IPS DF 6.9 (cell line): Measurements from ENCODE around the gene PRKAR1B.

Experiments used
- DNase-seq: peaks from one replicate; pipeline ENCODE4 v3.0.0-alpha.2; 2013; ENCODE audit warnings: low read depth, low spot score
- H3K27ac ChIP-seq: one replicate; pipeline ENCODE4 v1.5.1; 2013; ENCODE audit warnings: low read length, control low read depth
- H3K27me3 ChIP-seq: 2 replicates; pipeline ENCODE4 v1.6.1; 2013; ENCODE audit warnings: mild to moderate bottlenecking, low read length; ENCODE audit not compliant: control insufficient read depth, insufficient read depth
- H3K36me3 ChIP-seq: 2 replicates; pipeline ENCODE4 v1.6.1; 2013; ENCODE audit warnings: low read length; ENCODE audit not compliant: control insufficient read depth, insufficient read depth
- H3K4me1 ChIP-seq: 2 replicates; pipeline ENCODE4 v1.6.1; 2013; ENCODE audit warnings: low read length; ENCODE audit not compliant: control insufficient read depth, insufficient read depth
- H3K4me3 ChIP-seq: 2 replicates; pipeline ENCODE4 v1.5.1; 2013; ENCODE audit warnings: mild to moderate bottlenecking, low read length
- H3K9me3 ChIP-seq: 2 replicates; pipeline ENCODE4 v1.6.1; 2013; ENCODE audit warnings: low read length, inconsistent platforms; ENCODE audit not compliant: control insufficient read depth, insufficient read depth
- WGBS: extraction: QIAGEN DNeasy Blood & Tissue Kit; methylation state at CpG from one replicate; pipeline ENCODE4 v1.1.7; 2013; ENCODE audit warnings: mixed read lengths, missing lambda C conversion rate; ENCODE audit not compliant: insufficient read length, insufficient coverage; 5-methylcytosine and 5-hydroxymethylcytosine counted together

PRKAR1B gene

DNA sequence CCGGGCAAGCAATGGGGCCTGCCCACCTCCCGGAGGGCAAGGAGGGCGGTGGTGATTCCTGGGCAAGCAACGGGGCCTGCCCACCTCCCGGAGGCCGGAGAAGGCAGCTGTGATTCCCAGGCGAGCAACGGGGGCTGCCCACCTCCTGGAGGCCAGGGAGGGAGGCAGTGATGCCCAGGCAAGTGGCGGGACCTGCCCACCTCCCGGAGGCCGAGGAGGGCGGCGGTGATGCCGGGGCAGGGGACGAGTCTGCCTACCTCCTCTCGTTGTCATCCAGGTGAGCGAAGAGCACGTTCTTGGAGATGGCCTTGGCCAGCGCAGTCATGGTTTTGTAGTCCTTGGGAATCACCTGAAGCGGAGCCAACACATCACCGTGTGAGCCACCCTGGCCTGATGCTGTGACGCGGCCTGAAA, 50.1 kb downstream of the PRKAR1B start:
- Histone ChIP-seq H3K4me3 (no peak overlapping the region), H3K36me3 (peaks cover 12% of the 10 kb centered on the region), H3K9me3 (no peaks in the 10 kb centered on the region), H3K27ac (no peak overlapping the region), H3K4me1 (no peaks in the 10 kb centered on the region; the same call in 1 of the 2 replicates), H3K27me3 (no peaks in the 10 kb centered on the region)
- no CpG with 5 or more reads among the region's 23 CpGs for WGBS
- no peak for DNase-seq

DNA sequence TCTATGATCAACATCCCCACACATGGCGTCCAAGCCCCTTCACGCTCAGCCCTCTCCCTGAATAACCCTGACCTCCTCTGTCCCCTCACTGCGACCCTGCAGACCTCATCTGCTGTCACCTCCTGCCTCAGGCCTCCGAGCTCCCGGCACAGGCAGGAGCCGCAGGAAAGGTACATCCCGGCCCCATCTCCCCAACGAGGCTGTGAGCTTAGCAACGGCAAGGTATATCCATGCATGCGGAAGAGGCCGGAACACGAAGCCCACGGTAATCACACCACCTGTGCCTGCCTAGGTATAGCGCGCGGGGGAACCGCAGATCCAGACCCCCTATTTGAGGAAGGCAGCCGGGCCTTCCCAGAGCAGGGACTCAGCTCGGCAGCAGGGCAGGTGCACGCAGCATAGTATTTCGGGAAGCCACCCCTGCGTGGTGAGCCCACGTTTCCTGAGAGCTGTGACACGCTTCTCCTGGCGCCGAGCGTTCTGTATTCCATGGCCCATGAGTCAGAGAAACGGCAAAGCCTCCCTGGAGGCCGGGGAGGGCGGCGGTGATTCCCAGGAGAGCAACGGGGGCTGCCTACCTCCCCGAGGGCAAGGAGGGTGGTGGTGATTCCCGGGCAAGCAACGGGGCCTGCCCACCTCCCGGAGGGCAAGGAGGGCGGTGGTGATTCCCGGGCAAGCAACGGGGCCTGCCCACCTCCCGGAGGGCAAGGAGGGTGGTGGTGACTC, 50.7 kb downstream of the PRKAR1B start:
- Histone ChIP-seq H3K9me3 (no peaks in the 10 kb centered on the region), H3K27me3 (no peaks in the 10 kb centered on the region), H3K27ac (no peak overlapping the region), H3K4me1 (no peaks in the 10 kb centered on the region; the same call in 1 of the 2 replicates), H3K36me3 (peaks cover 12% of the 10 kb centered on the region), H3K4me3 (no peak overlapping the region)
- DNase-seq = no peak
- WGBS = no CpG with 5 or more reads among the region's 40 CpGs

DNA sequence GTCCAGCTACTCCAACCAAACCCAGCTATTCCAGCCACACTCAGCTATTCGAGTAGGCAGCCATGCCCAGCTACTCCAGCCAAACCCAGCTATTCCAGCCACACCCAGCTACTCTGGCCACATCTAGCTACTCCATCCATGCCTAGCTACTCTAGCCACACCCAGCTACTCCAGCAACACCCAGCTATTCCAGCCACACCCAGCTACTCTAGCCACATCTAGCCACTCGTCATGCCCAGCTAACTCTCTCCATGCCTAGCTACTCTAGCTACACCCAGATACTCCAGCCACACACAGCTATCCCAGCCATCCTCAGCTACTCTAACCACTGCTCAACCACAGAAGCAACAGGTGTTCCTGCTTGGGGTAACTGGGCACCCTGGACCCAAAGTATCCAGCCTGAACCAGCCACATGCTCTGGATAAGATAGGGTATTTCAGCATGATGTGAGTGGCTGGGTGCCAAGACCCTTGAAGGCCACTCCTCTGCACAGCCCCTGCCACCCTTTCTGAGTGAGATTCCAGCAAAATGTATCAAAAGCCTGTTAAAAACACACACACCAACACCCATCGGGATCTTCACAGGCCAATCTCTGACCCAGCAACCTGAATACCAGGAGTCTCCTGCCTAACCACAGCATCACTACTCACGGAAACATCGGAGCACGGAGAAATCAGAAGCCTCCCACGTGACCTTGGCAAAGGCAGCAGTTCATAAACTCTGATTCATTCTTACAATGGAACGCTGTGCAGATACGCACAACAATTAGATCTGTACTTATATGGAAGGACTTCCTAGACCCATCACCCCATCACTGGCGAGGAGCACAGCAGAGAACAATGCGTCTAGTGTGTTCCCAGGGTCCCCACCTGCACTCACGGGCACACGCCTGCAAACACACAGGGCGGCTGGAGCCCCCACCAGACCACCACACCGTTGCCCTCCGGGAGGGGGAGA, 52.3 kb downstream of the PRKAR1B start:
- no peak overlapping the region for H3K4me3 ChIP-seq
- H3K36me3 ChIP-seq = peaks cover 7% of the 10 kb centered on the region
- DNase-seq = no peak
- WGBS = no CpG with 5 or more reads among the region's 16 CpGs
- no peaks in the 10 kb centered on the region for H3K27me3 ChIP-seq
- H3K27ac ChIP-seq = no peak overlapping the region
- H3K4me1 ChIP-seq = no peaks in the 10 kb centered on the region; the same call in 1 of the 2 replicates
- H3K9me3 ChIP-seq = no peaks in the 10 kb centered on the region

DNA sequence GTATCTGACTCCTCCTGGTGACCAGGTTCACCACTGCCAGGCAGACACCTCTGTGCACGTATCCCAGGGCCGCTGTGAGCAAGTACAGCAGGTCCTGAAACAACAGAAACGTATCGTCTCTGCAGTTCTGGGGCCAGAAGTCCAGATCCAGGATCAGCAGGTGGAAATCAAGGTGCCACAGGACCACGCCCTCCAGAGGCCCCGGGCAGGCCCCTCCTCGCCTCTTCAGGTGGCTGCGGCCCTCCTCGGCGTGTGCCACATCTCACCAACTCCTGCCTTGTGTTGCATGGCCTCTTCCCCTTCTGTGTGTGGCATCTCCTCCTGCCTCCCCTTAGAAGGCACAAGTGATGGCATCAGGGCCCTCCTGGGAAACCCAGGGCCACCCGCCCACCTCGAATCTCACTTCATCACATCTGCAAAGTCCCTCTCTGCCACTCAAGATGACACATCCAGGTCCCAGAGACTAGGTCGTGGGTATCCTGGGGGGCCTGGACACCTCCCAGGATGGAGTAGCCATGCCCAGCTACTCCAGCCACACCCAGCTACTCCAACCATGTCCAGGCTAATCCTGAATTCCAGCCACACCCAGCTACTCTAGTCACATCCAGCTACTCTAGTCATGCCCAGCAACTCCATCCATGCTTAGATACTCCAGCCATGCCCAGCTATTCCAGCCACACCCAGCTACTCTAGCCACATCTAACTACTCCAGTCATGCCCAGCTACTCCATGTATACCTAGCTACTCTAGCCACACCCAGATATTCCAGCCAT, 53.2 kb downstream of the PRKAR1B start:
- no peak overlapping the region for H3K4me3 ChIP-seq
- peaks cover 7% of the 10 kb centered on the region for H3K36me3 ChIP-seq
- no peaks in the 10 kb centered on the region for H3K9me3 ChIP-seq
- H3K27ac ChIP-seq = no peak overlapping the region
- DNase-seq = no peak
- no peaks in the 10 kb centered on the region; the same call in 1 of the 2 replicates for H3K4me1 ChIP-seq
- WGBS = no CpG with 5 or more reads among the region's 13 CpGs
- no peaks in the 10 kb centered on the region for H3K27me3 ChIP-seq

DNA sequence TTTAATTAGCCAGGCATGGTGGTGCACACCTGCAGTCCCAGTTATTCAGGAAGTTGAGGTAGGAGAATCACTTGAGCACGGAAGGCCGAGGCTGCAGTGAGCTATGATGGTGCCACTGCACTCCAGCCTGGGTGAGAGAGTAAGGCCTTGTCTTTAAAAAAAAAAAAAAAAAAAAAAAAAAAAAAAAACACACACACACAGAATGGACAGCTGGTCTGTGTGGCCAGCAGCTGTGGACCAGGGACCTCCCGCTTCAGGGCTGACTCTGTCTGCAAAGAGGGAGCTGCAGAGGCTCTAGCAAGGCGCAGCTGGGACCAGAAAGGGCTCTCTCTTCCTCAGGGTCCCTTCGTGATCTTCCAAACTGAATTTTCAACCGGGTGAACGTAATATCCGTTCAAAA, 54.2 kb downstream of the PRKAR1B start:
- no CpG with 5 or more reads among the region's 8 CpGs for WGBS
- Histone ChIP-seq H3K27ac (no peak overlapping the region), H3K9me3 (no peaks in the 10 kb centered on the region), H3K27me3 (no peaks in the 10 kb centered on the region), H3K4me3 (no peak overlapping the region), H3K4me1 (no peaks in the 10 kb centered on the region; the same call in 1 of the 2 replicates), H3K36me3 (peaks cover 7% of the 10 kb centered on the region)
- no peak for DNase-seq

DNA sequence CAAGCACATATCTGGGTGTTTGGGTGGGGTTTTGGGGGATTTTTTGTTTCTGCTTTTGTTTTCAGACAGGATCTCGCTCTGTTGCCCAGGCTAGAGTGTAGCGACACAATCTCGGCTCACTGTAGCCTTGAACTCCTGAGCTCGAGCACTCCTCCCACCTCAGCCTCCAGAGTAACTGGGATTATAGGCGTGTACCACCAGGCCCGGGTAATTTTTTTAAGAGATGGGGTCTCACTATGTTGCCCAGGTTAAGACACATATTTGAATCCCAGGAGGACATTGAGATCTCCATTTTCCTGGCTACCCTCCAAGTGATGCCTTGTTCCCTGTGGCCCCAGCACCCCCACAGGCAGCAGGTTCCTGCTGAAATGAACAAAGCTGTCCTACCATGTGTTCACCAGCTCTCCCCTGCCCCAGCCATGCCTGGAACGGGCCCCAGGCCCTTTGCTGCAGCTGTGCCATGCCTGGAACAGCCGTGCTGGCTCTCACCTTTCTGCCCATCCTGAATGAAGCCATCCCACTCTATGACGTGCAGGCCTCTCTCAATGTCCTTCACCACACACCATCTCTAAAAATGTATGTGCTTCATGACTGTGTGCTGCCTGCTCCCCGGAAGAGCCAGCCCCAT, 55.6 kb downstream of the PRKAR1B start:
- WGBS = no CpG with 5 or more reads among the region's 10 CpGs
- Histone ChIP-seq H3K27me3 (no peaks in the 10 kb centered on the region), H3K36me3 (peaks cover 4% of the 10 kb centered on the region), H3K27ac (no peak overlapping the region), H3K9me3 (no peaks in the 10 kb centered on the region), H3K4me1 (no peaks in the 10 kb centered on the region), H3K4me3 (no peak overlapping the region)
- no peak for DNase-seq

DNA sequence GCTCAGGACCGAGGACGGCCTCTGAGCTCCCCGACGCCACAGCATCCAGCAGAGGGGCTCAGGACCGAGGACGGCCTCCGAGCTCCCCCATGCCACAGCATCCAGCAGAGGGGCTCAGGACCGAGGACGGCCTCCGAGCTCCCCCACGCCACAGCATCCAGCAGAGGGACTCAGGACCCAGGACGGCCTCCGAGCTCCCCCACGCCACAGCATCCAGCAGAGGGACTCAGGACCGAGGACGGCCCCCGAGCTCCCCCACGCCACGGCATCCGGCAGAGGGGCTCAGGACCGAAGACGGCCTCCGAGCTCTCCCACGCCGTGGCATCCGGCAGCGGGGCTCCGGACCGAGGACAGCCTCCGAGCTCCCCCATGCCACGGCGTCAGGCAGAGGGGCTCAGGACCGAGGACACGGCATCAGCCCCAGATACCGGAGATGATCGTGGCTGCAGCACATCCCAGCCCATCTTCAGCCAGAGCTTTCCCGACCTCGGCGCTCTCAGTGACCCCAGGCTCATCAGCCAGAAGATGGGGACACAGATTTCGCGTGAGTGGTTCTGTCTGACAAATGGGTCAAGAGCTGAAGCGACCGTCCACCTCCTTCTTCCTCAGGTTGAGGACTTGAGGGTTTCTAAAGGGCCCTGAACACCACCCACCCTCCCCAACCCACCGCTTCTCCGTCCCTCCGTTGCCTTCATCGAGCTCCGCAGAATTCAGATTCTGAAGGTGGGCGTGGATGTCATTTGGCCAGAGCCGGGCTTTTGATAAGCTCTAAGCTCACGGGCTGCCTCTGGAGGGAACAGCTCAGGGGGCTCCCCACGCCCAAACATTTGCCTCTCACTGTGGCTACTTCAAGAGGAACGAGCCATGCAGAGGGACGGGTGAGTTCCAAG, 56.3 kb downstream of the PRKAR1B start:
- WGBS = no CpG with 5 or more reads among the region's 54 CpGs
- H3K36me3 ChIP-seq = no peaks in the 10 kb centered on the region; the same call in 1 of the 2 replicates

DNA sequence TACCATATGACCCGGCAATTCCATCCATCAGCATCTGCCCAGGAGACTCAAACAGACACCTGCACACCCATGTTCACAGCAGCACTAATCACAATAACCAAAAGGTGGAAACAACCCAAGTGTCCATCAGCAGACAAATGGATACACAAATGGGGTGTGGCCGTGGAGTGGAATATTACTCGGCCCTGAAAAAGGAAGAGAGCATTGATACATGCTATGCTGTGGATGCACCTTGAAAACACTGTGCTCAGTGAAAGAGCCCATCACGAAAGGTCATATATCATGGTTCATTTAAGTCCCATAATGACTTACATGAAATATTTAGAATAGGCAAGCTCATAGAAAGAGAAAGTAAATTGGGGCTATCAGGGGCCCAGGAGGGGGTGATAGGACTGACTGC, 58.1 kb downstream of the PRKAR1B start:
- no peaks in the 10 kb centered on the region for H3K9me3 ChIP-seq
- H3K27ac ChIP-seq = no peak overlapping the region
- no CpG with 5 or more reads among the region's 4 CpGs for WGBS
- no peak for DNase-seq
- no peak overlapping the region for H3K4me3 ChIP-seq
- peaks cover 2% of the 10 kb centered on the region; the same call in 1 of the 2 replicates for H3K4me1 ChIP-seq
- no peaks in the 10 kb centered on the region for H3K27me3 ChIP-seq
- no peaks in the 10 kb centered on the region for H3K36me3 ChIP-seq

More for the DNA sequence above, 56.3 kb downstream of the PRKAR1B start:
- no peaks in the 10 kb centered on the region for H3K27me3 ChIP-seq
- DNase-seq = no peak
- no peak overlapping the region for H3K27ac ChIP-seq
- no peaks in the 10 kb centered on the region for H3K9me3 ChIP-seq
- H3K4me1 ChIP-seq = no peaks in the 10 kb centered on the region
- H3K4me3 ChIP-seq = no peak overlapping the region

DNA sequence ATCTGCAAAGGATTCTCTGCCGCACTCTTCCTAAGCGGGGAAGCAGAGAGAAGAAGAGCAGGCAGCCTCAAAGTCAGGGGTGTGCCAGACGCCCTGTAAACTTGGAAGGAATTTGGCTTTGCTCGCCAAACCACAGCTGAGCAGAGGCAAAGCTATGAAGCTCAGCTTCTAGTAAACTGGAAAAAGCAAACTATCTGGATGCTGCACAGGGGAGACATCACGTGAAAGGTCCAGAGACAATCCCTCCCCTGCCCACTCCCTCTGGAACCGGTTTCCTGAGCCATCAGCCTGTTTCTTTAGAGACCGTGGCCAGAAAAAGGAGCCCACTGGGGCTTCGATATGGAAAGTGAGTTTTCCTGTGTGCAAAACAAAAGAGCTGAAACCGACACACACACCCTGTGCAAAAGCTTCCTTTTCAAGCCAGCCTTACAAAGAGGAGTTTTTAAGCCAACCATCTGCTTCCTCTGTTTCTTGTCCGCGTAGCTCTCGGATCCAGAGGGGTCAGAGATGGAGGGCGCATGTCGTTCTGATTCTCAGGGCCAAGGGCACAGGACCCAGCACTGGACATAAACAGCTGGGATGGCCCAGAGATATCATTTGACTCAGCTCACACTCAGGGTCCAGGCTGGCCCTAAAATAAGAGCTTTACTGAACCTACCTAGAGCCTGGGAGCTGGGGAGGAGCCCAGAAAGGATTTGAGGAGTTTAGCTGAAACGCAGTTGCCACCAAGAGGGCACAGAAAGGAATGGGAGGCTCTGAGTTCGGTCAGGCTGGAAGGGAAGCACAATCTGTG, 58.7 kb downstream of the PRKAR1B start:
- no peaks in the 10 kb centered on the region for H3K9me3 ChIP-seq
- WGBS = no CpG with 5 or more reads among the region's 16 CpGs
- no peak for DNase-seq
- H3K27ac ChIP-seq = no peak overlapping the region
- H3K4me3 ChIP-seq = no peak overlapping the region
- peaks cover 4% of the 10 kb centered on the region; the same call in 1 of the 2 replicates for H3K4me1 ChIP-seq
- H3K36me3 ChIP-seq = no peaks in the 10 kb centered on the region
- no peaks in the 10 kb centered on the region for H3K27me3 ChIP-seq
